Kidney (tissue), 14 donors: Measurements from ENCODE around the gene KPNA5. TPM values are rescaled to one million over a fixed set of nuclear protein-coding genes. Genes with fewer than 3 reads are reported as not detected.

Experiments used
- DNase-seq, 5 donors: peaks; one replicate each; pipeline ENCODE4 v3.0.0-alpha.2; 2013 to 2020
- FAIRE-seq: peaks from 2 replicates; lab custom pipeline; 2012; peaks lifted over from hg19 to GRCh38; lab: Jason Lieb, UNC
- H3K27ac ChIP-seq, 2 donors: one replicate each; pipeline ENCODE4 v1.7.0; 2013; ENCODE audit warnings: low read depth in 2 of 2, low read length in 2 of 2, inconsistent platforms in 1 of 2
- H3K27me3 ChIP-seq: one replicate; pipeline ENCODE4 v1.7.1; 2013; ENCODE audit warnings: low read length, inconsistent platforms; ENCODE audit not compliant: control insufficient read depth, insufficient read depth
- H3K36me3 ChIP-seq, 3 donors: one replicate each; pipeline versions ENCODE4 v1.7.0 to v1.7.1; 2013; ENCODE audit warnings: low read length in 3 of 3, control low read depth in 1 of 3, inconsistent platforms in 1 of 3; ENCODE audit not compliant: insufficient read depth in 3 of 3, control insufficient read depth in 2 of 3
- H3K4me1 ChIP-seq, 3 donors: one replicate each; pipeline versions ENCODE4 v1.7.0 to v1.7.1; 2013; ENCODE audit warnings: low read length in 3 of 3, inconsistent platforms in 1 of 3, low read depth in 1 of 3; ENCODE audit not compliant: control insufficient read depth in 2 of 3, insufficient read depth in 2 of 3
- H3K4me3 ChIP-seq, 3 donors: one replicate each; pipeline versions ENCODE4 v1.7.0 to v1.8.1; 2013; ENCODE audit warnings: low read length in 3 of 3, control low read depth in 1 of 3, inconsistent platforms in 1 of 3
- H3K9ac ChIP-seq, 3 donors: one replicate each; pipeline versions ENCODE4 v1.7.0 to v1.7.1; 2013; ENCODE audit warnings: low read length in 3 of 3, control low read depth in 1 of 3, inconsistent platforms in 1 of 3
- H3K9me3 ChIP-seq, 3 donors: one replicate each; pipeline versions ENCODE4 v1.7.0 to v1.7.1; 2013; ENCODE audit warnings: low read length in 3 of 3, control low read depth in 1 of 3, inconsistent platforms in 1 of 3; ENCODE audit not compliant: control insufficient read depth in 2 of 3, insufficient read depth in 1 of 3
- intact Hi-C: fragments of 100-400 bp; cut with DNase I; formaldehyde crosslinking; loops from one replicate; pipeline ENCODE4 v1.11.1; 2022
- polyA plus RNA-seq: library from polyadenylated mRNA; stranded (reverse); fragments of 350-450 nt; fragmentation: Illumina TruSeq; extraction: RNeasy Lipid Tissue Mini Kit (QIAGEN cat#74804); gene quantifications from one replicate; pipeline ENCODE4 v1.2.3, GENCODE V29; 2014; ENCODE audit warnings: low read depth, low replicate concordance; ENCODE audit not compliant: insufficient read depth
- total RNA-seq: library from RNA; stranded (reverse); fragmentation: NEBNext Ultra II Directional; extraction: Animal tissue kit (Norgen Biotek cat#: 25700); gene quantifications from one replicate; pipeline ENCODE4 v1.2.1, GENCODE V29; 2021
- TF ChIP-seq, protein P1 (sequence below): IDR thresholded peaks from 3 replicates; pipeline ENCODE4 v1.5.1; 2012; ENCODE audit warnings: mild to moderate bottlenecking, moderate library complexity, borderline replicate concordance; ENCODE audit not compliant: insufficient read depth; ENCODE audit errors: extremely low read depth
- donor health status: control.
- donor health status: control.
- donor health status: control.
- donor health status: control.
- donor health status: control.
- donor health status: DM: yes; HTN: yes; CAD: no.
- donor health status: Normal renal cell carcinoma (clear cell type).

Gene KPNA5
- total and polyA plus RNA-seq, 2 donors from 2014 or later = 2.5 to 18.2 TPM

DNA sequence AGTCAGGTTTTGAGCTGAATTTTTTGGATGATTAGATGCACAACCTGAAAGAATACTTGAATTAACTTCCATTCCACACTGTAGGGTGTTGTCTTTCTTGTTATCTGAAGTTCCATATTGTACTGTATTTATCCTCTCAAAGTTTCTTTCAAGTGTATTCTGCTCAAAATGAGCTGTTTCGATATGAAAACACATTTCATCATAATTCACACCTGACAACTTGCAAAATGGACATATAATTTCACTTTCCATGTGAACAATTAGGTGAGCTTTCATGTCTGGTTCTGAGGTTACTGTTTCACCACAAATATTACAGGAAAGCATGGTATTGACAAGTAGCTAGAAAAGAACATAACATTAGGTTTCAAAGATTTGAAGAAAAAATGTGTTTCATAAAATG lies 14.1 kb upstream of the KPNA5 start:
- H3K9ac ChIP-seq = no peak overlapping the region

DNA sequence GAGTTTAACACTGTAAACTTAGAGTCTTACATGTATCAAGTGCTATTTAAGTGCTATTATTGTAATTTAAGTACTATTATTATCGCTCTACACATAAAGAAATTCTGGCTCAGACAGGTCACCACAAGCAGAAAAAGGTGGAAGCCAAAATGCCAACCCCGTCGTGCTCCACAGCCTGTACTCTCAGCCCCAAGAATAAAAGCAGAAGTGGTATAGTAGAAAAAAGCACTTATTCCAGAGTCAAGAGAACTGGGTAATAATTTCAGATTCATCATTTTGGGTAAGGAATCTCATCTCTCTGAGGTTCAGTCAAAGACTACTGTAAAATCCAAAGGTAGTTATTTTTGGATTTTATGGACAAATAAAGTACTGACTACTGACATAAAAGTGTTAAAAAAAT lies 13.4 kb upstream of the KPNA5 start:
- peak overlapping the region in 2 of 3 donors; percentile 91 to 97 for H3K9ac ChIP-seq
- H3K9me3 ChIP-seq = no peaks in the 10 kb centered on the region
- FAIRE-seq = no peak
- H3K4me3 ChIP-seq = peak overlapping the region; percentile 92 to 100 (median 95)
- TF ChIP-seq, protein P1, sequence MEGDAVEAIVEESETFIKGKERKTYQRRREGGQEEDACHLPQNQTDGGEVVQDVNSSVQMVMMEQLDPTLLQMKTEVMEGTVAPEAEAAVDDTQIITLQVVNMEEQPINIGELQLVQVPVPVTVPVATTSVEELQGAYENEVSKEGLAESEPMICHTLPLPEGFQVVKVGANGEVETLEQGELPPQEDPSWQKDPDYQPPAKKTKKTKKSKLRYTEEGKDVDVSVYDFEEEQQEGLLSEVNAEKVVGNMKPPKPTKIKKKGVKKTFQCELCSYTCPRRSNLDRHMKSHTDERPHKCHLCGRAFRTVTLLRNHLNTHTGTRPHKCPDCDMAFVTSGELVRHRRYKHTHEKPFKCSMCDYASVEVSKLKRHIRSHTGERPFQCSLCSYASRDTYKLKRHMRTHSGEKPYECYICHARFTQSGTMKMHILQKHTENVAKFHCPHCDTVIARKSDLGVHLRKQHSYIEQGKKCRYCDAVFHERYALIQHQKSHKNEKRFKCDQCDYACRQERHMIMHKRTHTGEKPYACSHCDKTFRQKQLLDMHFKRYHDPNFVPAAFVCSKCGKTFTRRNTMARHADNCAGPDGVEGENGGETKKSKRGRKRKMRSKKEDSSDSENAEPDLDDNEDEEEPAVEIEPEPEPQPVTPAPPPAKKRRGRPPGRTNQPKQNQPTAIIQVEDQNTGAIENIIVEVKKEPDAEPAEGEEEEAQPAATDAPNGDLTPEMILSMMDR = no peak
- H3K36me3 ChIP-seq = no peaks in the 10 kb centered on the region
- no peak for DNase-seq
- peaks cover 0 to 2% (median 0%) of the 10 kb centered on the region in 3 donors for H3K4me1 ChIP-seq
- no peaks in the 10 kb centered on the region for H3K27me3 ChIP-seq
- intact Hi-C loops = no loop called here
- no peak overlapping the region for H3K27ac ChIP-seq

More for the DNA sequence above, 14.1 kb upstream of the KPNA5 start:
- FAIRE-seq (no peak), DNase-seq (no peak)
- Histone ChIP-seq H3K4me1 (peaks cover 0 to 2% (median 0%) of the 10 kb centered on the region in 3 donors), H3K27me3 (no peaks in the 10 kb centered on the region), H3K36me3 (no peaks in the 10 kb centered on the region), H3K9me3 (no peaks in the 10 kb centered on the region), H3K27ac (no peak overlapping the region), H3K4me3 (no peak overlapping the region)
- TF ChIP-seq, protein P1 = no peak
- intact Hi-C loops = no loop called here

DNA sequence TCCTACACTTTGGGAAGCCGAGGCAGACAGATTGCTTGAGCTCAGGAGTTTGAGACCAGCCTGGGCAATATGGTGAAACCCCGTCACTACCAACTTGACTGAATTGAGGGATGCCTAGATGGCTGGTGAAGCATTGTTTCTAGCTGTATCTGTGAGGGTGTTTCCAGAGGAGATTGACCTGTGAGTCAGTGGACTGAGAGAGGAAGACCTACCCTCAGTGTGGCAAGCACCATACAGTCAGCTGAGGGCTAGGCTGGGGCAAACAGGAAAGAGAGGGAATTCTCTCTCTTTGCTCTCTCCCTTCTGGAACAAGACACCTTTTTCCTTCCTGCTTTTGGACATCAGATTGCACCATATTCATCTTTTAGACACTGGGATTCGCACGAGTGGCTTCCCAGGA lies 8.7 kb upstream of the KPNA5 start:
- FAIRE-seq = no peak
- TF ChIP-seq, protein P1 = no peak
- no peak overlapping the region for H3K4me3 ChIP-seq
- no peak for DNase-seq
- no peak overlapping the region for H3K9ac ChIP-seq
- no peaks in the 10 kb centered on the region for H3K9me3 ChIP-seq
- H3K27ac ChIP-seq = no peak overlapping the region
- H3K27me3 ChIP-seq = no peaks in the 10 kb centered on the region
- H3K4me1 ChIP-seq = no peaks in the 10 kb centered on the region
- H3K36me3 ChIP-seq = no peaks in the 10 kb centered on the region
- intact Hi-C loops = no loop called here

DNA sequence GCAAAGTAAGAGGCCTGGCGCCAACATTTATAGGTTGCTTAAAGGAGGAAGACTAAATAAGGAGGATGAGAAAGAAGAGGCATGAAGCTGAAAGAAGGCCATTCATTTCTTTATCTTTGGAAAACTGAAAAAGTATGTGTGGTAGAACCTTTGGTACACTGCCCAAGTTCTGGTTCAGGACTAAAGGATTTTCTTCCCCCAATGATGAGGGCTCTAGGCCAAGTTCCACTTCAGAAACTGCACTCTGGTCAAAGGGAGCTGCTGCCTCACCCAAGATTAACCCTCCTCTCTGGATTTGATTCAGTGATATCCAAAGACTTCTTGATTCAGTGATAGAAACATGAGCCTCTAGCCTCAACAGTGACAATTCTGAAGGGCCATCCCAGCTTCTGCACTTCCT lies 5.0 kb upstream of the KPNA5 start:
- H3K9ac ChIP-seq = no peak overlapping the region
- FAIRE-seq = no peak
- no peaks in the 10 kb centered on the region for H3K9me3 ChIP-seq
- intact Hi-C loops = no loop called here
- no peak for DNase-seq
- no peaks in the 10 kb centered on the region for H3K4me1 ChIP-seq
- no peaks in the 10 kb centered on the region for H3K27me3 ChIP-seq
- TF ChIP-seq, protein P1 = no peak
- H3K4me3 ChIP-seq = no peak overlapping the region
- H3K36me3 ChIP-seq = no peaks in the 10 kb centered on the region
- H3K27ac ChIP-seq = no peak overlapping the region
